SK-N-MC (cell line): ENCODE measurements around the gene MPP7.

Experiments used
- EZH2 ChIP-seq: fragments of 200-600 bp; sonication (generic); IDR thresholded peaks from one replicate; pipeline ENCODE4 v1.6.1; 2017; ENCODE audit warnings: antibody characterized with exemption
- POLR2AphosphoS5 ChIP-seq: IDR thresholded peaks from 2 replicates; pipeline ENCODE4 v1.6.1; 2012; ENCODE audit warnings: mild to moderate bottlenecking, low read depth, low read length, borderline replicate concordance

- TF ChIP-seq POLR2AphosphoS5 (no peak), EZH2 (no peak)
Measured at GRCh38 chr10:28302012-28302637, 739 bp downstream of the MPP7 start.
